NCI-H82 treated with DMSO at 0.1 percent for 48 hours (cell line): Measurements from ENCODE around the gene BFSP2.
"Not testable (repeated sequence)": the region's sequence is repeated elsewhere in the genome, so short reads cannot be mapped to it uniquely, and the experiment has no call there.

Source experiments
- DNase-seq: peaks from one replicate; lab custom pipeline; 2025; ENCODE audit not compliant: unreplicated experiment; lab: John Stamatoyannopoulos, UW

The BFSP2 gene

DNA sequence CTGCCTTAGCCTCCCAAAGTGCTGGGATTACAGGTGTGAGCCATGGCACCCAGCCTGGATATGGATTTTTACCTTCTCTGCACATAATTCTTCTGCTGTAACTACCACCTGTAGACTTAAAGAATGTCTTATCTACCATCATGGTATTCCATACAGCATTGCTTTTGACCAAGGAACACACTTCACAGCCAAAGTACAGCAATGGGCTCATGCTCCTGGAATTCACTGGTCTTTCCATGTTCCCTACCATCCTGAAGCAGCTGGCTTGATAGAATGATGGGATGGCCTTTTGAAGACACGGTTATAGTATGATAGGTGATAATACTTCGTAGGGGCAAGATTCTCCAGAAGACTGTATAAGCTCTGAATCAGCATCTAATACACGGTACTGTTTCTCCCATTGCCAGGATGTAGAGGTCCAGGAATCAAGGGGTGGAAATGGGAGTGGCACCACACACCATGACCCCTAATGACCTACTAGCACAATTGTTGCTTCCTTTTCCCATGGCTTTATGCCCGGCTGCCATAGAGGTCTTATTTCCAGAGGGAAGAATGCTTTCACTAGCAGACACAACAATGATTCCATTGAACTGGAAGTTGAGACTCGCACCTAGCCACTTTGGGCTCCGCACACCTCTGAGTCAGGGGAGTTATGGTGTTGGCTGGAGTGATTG, 112.7 kb downstream of the BFSP2 start:
- no peak for DNase-seq

DNA sequence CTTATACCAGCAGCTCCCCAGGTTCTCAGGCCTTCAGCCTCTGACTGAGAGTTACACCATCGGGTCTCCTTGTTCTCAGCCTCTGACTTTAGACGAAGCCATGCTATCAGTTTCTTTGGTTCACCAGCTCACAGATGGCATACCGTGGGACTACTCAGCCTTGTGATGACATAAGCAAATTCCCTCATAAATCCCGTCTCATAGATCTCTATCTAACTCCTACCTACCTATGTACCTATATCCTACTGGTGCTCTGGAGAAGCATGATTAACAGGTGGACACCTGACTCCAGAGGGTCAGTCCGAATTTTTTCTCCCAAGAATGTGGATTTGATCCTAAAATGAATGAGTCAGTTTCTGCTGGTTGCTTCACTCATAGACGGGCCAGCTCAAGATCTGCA, 114.6 kb downstream of the BFSP2 start:
- no peak for DNase-seq

DNA sequence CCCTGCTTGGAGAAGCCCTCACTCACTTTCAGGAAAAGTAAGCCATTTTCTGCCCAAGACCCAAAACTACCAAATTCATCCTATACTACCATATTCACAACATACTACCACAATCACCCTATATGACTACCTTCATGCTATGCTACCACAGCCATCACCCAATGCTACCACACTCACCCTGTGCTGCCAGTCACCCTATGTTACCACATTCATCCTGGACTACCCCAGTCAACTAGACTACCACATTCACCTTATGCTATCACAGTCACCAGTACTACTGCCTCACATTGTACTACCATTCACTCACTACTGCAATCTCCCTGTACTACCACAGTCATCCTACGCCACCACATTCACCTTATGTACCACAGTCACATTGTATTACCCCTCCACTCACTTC, 115.3 kb downstream of the BFSP2 start:
- no peak for DNase-seq

DNA sequence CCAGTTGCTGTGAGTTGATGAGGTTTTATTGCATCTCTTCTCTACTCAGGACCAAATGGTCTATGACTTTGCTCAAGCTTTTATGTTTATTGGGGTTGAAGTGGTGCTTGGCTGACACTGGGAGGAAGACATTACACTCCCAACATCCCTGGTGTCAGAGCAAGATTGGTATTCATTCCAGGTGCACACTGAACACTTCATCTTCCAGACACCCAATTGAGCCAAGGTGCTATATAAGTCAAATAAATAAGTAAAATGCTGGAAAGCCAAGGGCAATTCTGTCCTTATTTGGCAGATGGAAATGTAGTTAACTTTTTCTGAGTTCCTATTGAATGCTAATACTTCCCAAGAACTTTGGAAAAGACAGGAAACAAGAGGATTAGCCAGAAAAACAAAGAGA, 120.4 kb downstream of the BFSP2 start:
- no peak for DNase-seq

DNA sequence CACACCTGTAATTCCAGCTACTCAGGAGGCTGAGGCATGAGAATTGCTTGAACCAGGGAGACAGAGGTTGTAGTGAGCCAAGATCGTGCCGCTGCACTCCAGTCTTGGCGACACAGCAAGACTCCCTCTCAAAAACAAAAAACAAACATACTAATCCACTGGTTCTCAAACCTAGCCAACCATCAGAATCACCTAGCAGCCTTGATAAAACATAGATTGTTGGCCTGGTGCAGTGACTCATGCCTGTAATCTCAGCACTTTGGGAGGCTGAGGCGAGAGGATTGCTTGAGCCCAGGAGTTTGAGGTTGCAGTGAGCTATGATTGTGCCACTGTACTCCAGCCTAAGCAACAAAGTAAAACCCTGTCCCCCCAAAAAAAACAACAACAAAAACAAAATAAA, 121.1 kb downstream of the BFSP2 start:
- DNase-seq, result not testable (repeated sequence)

DNA sequence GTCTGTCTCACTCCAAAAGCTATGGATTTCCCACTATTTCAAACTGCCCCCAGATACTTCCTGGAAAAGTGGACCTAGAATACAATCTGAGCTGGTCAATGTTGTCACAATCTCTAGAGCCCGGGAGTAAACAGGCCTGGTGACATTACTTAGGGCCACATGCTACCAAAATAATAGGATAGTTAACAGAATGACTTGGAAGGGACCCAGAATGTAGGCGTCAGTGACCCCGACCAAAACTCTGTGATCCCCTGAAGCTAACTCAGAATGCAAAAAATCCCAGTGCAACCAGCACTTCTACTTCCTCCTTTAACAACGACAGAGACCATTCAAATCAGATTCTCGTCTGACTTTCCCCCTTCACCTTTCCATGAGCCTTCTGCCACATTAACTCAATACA, 122.1 kb downstream of the BFSP2 start:
- DNase-seq, result no peak

DNA sequence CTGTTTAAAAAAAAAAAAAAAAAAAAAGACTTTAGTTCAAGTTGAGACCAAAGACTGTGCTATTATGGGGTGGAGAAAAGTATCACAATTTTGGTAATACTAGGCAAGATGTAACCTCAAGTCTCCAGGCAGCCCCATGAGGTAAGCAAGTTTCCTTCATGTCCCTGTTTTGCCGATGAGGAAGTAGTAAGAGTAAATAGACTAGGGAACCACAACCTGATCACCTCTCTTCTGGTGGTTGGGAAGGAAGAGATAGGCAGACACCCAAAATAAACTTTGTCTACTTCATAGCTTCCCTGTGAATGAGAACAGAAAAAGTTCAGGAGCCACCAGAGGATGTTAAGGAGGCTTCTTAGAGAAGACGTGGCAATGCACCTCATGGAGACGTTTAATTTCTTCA, 123.9 kb downstream of the BFSP2 start:
- not testable (repeated sequence) for DNase-seq
